ENCODE results near the gene HERC4.

DNA sequence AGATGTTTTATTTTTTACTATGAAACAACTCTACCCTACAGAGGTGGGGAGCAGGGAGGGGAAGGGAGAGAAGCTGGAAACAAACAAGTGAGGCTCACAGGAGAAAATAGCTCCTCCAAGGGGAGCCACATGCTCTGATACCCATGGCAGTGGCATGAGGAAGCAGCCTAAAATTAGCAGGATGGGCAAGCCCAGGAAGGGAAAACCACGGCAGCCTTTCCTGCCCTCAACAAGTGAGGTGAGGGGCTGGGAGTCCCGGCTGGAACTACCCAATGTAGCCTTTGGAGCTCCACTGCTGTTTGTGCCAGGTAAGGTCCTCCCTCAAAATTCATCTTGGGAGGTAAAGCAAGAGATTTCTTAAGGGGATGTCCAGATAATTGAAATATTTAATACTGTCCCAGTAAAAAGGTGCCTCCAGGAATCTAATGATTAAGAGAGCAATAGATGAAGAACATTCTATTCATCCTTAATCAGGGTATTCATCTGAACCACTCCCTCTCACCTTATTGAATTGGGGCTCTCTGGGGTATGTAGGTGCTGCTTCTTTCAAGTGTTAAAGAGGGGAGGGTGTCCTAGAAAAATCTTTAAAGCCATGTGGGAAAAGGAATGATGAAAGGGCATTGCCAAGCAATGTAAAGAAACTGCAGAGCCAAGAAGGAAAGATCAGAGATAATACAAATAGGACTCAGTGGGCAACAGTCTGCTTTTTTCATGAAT, 12.8 kb upstream of the HERC4 start:
- TF ChIP-seq RFX5 (IDR thresholded peaks at IDR 0.05; ENCODE audit: low read depth, low read length), result no peak
- TF ChIP-seq ZNF282 (CRISPR knock-in tag; IDR thresholded peaks at IDR 0.05), result no peak
- no peak for TF ChIP-seq EZH2 (IDR thresholded peaks at IDR 0.05; ENCODE audit: borderline replicate concordance, low read depth, low read length)
- TF ChIP-seq CTCF (IDR thresholded peaks at IDR 0.05 in 2 of 3, conservative IDR thresholded peaks at IDR 0.05 in 1 of 3; ENCODE audit: insufficient read depth in 2 of 3, low read depth in 1 of 3, low read length in 3 of 3), result no peak
- no peak for TF ChIP-seq ZNF76 (CRISPR knock-in tag; IDR thresholded peaks at IDR 0.05; ENCODE audit: borderline replicate concordance)
- no peak for TF ChIP-seq PURB (CRISPR knock-in tag; IDR thresholded peaks at IDR 0.05; ENCODE audit: low read depth)
